ENCODE measurements around the gene MCM3.
A peak's percentile ranks its signal among the peaks of the same experiment; 100 is the strongest.

Gene MCM3

DNA sequence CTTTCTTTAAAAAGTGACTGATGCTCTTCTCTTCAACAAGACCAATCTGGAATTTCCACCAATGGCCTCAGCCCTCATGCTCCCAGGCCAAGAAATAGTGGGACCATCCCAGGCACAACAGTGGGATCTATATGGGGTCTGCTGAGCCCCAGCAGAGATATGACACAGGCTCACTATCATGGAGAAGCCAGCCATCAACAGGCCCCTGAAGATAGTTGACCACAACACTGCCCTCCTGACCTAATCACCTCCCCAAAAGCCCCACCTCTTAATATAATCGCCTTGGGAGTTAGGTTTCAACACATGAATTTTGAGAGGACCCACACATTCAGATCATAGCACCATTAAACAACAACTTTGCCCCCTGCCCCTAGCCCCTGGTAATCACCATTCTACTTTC lies 16.8 kb upstream of the MCM3 start:
- DNase-seq (ENCODE audit: low read depth), result no peak

DNA sequence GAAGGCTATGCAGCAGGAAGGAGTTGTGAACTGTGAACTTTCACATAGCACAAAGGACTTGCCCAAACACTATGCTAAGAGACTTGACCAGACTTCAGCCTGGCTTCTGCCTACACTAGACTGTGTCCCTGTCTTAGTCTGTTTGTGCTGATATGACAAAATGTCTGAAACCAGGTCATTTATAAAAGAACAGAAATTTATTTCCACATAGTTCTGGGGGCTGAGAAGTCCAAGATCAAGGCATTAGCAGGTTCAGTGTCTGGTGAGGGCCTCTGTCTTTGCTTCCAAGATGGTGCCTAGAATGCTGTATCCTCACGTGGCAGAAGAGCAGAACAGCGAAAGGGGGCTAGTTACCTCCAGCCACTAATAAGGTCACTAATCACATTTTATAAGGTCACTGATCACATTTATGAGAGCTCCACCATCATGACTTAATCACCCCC lies 16.0 kb upstream of the MCM3 start:
- no peak for DNase-seq (ENCODE audit: low read depth)

DNA sequence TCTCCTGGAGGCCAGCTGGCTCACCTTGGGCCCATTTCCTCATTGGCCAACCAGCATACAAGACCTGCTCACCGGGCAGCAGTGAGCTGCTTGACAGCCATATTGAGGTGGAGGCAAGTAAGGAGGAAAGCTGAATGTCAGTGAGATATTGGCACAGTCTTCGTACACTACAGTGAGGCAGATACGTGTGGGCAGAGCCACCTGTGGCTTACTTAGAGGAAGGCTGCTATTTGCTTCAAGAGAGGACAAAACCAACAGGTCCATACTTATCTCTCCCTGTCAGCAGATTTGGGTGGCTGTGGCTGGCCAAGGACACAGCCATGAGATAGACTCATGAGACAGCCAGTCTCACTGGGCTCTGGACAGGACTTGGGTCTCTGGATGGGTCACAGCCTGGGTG lies 15.1 kb upstream of the MCM3 start:
- no peak for DNase-seq (ENCODE audit: low read depth)

DNA sequence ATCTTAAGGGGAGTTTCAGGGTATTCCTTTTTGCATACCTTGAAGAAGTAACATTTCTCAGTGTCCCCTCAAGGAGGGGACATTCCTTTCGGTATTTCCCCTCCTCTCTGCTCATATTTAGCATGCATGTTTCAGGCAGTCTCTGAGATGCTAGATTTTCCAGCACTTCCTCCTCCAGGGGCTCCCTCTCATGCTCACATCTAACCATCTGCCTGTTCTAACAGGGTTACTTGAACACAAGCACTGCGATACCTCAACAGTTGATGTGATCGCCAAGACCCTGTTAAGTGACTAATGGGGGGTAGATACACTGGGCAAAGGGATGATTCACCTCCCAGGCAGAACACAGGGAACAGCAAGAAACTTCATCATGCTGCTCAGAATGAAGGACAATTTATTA lies 12.9 kb upstream of the MCM3 start:
- no peak for DNase-seq (ENCODE audit: low read depth)

DNA sequence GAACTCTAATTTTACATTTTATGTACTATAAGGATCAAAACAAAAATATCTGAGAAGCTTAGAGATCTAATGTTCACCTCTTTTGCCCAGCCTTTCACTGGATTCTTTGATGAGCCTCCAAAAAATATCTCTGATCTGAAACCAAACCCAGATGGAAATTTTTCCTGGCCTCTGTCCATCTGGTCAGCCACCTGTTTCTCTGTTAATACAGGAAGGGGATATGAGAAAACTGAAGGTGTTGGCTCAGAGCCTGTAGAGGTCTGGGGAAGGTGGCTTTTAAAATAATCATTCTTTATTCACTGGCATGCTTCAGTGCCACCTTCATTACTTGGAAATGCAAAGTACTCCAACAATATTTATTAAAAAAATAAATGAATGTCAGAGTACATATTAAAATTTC lies 8.5 kb upstream of the MCM3 start:
- no peak for DNase-seq (ENCODE audit: low read depth)

DNA sequence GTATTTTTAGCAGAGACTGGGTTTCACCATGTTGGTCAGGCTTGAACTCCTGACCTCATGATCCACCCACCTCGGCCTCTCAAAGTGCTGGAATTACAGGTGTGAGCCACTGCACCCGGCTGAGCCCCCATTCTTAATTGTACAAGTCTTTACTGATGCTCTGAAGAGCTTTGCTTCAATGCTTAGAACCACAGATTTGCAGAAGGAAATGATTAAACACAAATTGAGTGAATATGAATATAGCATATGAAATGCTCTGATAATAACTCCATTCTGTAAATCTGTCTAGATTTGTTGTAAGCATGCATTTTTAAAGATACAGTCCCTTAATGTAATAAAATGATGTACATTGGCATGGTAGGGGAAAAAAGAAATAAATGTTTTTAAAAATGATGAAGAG lies 4.3 kb upstream of the MCM3 start:
- no peak for DNase-seq (ENCODE audit: low read depth)

DNA sequence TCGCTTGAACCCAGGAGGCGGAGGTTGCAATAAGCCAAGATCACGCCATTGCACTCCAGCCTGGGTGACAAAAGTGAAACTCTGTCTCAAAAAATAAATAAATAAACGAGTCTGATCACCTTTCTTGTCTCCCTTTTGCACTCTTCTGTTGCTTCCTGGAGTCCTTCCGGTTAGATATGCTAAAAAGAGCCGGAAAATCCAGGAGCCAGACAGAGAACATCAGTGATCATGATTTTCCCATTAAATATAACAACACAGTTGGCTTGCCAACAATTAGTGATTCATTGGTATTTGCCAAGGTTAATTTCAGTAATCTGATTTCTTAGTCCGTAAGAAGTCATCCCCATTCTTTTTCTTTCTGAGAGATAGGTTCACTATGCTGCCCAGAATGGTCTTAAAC lies 3.7 kb upstream of the MCM3 start:
- DNase-seq (ENCODE audit: low read depth), result no peak

DNA sequence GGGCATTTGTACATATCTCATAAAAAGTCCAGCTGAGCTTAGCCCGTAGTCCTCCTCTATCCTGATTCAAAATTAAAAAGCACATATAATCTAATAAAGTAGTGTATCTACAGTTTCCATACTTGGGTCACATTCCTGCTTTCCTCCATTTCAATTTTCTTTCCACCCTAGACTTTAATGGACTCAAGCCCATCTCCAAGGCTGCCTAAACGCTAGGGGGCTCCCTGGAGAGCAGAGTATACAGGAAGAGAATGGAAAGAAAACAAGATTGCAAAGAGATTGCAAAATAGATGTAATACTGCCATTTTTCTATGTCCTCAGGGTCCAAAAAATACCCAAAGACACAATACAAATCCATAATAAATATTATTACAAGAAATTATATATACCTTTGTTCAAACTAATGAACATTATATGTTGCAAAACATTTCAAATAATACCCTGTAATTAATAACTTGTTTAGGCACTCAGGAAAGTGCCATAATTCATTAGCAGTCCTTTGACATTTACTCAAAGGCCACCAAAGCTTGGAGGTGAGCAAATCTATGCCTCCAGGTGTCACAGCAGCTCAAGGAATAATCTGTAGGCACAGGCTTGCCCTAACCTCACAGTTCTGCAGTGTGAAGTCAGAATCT lies 2.4 kb upstream of the MCM3 start:
- DNase-seq (ENCODE audit: low read depth), result peak; percentile 87

DNA sequence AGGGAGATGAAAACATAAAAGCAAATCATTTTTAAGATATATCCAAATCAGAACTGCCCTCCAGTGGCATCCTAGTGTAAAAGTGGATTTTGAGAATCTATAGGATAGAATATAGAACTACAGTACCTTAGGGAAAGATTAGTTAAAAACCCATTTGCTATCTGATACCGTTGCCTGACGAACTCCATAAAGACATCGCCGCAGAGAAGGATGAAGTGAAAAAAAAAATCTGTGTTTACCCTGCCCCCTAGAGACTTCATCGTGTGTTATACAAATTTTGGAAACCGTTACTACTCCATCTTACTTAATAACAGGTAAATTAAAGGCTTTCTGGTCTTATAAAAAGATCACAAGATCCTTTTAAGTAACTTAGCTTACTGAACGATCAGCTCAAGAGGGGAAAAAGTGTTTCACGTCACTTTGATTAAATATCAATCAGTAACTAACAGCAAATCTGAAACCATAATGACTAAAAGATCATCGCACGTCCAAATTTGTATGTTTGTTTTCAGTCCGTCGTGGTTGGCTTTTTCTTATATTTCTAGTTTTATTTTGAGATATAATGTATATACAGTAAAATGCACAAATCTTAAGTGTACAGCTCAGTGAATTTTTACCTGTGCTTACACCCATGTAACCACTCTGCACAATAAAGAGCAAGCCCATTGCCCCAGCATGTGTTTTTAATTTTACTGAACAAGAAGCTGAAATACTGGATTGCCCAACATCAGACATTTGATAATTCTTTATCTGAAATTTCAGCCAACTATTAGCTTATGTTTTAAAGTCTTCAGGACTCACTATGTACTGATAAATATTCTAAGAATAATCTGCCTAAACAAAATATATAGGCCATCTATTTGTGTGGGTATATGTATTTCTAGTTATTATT lies 881 bp upstream of the MCM3 start:
- peak; percentile 65 for DNase-seq (ENCODE audit: low read depth)

DNA sequence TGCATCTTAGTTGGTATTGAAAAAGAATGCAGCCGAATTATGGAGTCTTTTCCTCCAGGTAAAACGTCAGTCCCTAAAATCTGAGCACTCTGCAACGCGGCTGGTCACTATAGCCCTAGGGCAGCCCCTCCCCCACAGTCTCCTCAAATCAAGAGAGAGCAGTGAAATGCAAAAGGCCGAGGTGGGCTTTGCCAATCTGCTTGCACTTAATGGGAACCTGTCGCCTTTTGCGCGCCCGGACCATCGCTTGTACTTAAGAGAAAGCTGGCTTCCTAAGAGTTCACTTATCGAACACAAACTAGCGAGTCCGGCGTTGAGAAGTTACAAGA lies 447 bp downstream of the MCM3 start:
- DNase-seq (ENCODE audit: low read depth), result peak; percentile 66

DNA sequence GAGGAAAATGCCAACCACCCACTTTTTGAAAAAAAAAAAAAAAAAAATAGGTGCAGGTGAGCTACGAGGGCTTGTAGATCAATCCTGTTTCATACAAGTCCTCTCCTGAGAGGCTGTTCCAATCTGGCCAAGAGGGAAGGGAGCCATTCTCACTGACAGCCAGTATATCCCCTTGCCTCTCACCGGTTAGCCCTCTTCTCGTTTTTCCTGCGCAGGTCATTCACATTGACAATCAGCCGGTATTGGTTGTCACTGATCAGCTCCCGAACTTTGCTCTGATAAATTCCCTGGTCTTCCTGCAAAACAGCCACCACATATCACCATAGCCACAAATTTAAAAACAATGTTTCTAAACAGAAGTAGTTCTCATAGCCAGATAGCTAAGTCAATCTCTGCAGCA lies 1.4 kb downstream of the MCM3 start:
- no peak for DNase-seq (ENCODE audit: low read depth)

DNA sequence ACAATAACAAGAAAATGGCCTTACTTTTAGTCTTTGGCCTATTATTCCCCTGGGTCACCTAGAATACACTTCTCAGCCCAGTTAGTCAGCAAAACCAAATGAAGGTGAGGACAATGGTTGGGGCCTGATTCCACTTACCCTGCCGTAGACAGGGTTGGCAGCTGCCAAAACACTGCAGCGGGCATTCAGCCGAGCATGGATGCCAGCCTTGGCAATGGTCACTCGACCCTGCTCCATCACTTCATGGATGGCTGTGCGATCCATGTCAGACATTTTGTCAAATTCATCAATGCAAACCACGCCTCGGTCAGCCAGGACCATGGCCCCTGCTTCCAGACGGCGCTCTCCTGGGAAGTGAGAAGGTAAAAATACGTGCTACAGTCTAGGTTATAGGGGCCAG lies 8.4 kb downstream of the MCM3 start:
- no peak for DNase-seq (ENCODE audit: low read depth)

DNA sequence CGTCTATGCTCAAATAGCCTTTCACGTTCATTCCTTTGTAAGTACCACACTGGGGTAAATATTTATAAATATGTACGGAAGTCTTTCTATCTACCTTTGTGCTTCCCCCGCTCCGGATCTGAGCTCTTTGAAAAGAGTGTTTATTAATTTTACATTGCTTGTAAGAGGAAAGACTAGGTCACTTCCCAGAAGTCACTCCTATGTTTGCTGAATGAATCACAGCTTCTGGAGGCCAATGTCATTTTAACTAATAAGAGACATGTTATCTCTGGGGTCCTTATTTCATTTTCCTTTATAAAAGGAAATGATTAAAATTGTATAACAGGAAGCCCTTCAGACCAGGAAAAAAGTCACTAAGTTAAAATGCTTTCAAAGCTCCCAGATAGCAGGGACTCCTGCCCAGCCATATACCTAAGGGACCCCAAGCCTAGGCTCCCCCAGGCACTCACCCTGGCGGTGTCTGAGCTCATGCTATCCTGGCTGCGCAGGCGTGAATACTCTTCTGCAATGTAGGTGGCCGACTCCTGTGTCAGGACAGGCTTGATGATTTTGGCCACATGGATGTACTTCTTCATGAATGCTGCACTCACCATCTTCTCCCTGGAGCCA lies 12.6 kb downstream of the MCM3 start:
- DNase-seq (ENCODE audit: low read depth), result no peak

DNA sequence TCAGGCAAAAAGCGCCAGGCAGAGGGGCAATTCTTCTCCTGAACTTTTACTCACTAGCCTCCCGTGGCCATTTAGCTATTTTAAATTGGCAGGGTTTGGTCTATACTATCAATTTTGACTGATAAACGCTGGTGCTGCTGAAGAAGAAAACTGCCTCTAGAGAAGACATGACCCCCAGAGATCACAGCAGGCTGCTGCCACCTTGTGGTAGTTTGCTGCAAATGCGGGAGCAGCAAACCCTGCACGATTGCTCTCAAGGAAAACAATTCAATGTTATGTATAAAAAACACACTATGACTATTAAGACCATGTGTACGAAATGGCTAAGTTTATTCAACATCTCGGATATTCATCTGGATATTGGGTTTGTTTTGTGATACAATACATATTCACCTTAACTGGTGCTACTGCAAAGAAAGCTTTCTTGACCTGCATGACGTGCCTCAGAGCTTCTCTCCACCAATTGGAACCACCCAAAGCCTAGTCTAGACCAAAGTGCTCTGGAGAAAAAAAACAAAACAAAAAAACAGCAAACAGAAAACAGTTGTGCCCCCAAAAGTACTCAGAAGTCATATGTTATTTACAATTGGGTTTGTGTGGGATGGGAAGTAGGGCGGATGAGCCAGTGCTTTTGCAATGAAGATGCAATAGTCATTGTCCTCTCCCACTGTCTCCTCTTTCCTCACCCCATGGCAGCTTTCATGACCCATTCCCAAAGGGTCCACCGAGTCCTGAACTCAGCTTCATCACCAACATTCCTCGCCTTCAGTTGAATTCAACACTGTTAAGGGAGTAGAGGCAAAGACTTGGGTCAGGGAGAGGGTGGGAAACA lies 20.6 kb downstream of the MCM3 start:
- peak; percentile 76 for DNase-seq (ENCODE audit: low read depth)

DNA sequence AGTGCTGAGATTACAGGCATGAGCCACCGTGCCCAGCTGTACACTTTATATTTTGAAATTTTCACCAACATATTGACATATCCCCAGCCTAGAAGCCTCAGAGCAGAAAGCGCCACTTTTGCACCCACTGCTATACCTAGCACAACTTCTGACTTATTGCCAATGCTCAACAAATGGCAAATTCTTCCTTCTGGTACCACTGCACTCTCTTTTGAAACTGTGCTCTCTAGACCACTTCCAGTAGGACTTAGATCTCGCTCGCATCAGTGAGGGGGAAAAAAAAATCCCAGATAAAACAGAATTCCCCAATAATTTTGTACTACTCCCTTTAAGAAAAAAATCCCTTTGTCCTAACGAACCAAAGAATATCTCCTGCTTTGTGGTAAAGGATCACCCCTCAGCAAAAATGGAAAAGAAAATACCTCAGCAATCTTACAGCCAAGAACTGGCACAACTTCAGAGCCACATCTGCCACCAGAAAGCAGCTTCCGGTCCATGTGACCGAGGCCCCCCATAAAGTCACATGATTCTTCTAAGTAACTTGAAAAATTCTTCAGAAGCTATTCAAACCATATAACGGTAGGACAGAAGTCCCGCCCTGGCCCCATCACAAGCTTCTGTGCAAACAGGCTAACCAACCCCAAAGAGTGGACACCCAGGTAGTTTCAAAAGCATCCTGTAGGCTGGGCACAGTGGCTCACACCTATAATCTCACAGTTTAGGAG lies 21.8 kb downstream of the MCM3 start:
- no peak for DNase-seq (ENCODE audit: low read depth)

DNA sequence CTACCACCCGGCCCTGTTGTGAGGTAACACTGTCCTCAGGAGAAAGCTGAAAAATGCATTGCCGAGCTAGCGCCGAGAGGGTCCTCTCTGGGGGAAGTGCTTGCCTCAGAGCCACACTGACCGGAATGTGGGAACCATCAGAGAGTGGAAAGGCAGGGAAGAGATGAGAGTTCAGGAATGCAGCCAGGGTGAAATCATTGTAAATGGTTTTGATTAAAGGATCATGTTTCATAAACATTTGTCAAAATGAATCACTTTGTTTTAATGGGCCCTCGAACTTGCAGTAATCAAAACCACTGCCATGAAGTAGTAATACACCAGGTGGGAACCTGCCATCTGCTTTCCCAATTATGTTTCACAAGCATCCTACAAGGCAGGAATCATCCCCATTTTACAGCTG lies 23.3 kb downstream of the MCM3 start:
- DNase-seq (ENCODE audit: low read depth), result peak; percentile 78

DNA sequence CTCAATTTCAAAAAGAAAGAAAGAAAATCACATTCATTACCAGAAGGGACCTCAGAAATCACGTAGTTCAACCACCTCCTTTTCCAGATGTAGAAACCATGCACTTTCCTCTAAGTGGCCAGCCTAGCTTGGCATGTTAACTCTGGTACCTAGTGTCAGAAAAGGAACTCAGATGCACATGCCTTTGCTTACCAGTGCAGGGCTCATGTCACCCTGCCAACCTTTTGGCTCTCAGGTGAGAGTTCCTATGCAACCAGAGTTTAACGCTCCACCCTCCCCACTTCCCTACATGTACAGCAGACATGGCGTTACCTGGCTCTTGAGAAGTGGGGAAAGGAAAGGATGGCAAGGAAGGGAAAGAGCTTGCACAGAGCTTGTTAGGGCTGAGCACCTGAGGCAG lies 23.9 kb downstream of the MCM3 start:
- DNase-seq (ENCODE audit: low read depth), result no peak

DNA sequence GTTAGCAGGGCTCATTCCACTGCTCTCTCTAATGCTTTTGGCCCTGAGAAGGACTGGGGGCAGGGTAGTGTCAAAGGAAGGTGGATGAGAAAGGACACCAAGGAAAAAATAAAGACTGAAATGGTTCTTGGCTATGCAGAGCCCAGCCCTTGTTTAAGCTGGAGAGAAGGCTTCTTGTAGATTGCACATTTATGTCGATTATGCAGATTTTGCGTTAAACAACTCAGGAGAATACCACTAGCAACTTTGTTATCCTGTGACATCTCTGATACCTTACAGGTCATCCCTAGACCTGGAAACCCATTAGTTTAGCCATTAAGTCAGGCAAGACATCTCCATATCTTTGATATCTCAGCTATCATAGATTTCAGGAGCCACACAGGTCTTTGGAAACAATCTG lies 29.1 kb downstream of the MCM3 start:
- no peak for DNase-seq (ENCODE audit: low read depth)

DNA sequence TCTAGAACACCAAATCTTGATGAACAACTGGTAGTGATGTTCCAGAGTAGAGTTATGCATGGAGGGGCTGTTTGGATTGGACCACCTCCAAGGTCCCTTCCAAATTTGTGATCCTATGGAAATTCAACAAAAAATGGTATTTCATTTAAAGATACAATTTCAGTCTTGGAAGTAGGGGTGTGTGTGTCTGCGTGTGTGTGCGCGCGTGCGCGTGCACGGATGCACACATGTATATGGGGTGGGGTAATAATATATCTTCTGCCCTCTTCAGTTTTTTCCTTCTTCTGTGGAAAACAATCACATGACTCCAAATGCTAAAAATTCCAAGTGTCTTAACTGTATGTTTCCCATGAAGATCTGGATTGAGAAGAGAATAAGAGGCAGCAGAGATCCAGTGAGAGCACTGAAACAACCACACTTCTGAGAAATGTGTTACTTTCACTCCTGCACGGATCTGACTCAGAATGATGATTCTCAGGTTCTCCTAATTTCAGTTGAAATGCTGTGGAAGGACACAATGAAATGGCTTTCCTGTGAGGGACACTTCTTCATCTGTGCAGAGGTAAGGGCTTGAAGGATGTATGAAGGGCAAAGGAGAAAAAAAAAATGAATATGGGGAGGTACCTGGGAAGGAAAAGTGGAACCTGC lies 29.7 kb downstream of the MCM3 start:
- no peak for DNase-seq (ENCODE audit: low read depth)

DNA sequence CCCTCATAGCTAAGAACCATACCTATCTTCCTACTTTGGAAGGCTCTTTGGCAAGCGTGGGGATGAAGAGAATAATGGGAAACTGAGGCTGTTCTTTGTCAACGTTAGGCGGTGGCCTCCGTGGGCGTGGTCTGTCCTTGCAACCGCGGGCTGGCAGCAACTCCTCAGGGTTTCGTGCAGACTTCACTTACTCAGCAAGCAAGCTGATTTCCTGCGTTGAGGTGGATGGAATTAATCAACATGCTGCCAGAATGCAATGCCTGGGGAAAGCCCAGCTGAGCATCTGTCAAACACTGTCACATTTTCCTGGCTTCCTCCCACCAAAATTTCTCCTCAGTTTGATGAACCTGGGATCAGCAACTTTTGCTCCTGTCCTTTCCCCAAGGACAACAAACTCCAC lies 31.0 kb downstream of the MCM3 start:
- DNase-seq (ENCODE audit: low read depth), result peak; percentile 25

DNA sequence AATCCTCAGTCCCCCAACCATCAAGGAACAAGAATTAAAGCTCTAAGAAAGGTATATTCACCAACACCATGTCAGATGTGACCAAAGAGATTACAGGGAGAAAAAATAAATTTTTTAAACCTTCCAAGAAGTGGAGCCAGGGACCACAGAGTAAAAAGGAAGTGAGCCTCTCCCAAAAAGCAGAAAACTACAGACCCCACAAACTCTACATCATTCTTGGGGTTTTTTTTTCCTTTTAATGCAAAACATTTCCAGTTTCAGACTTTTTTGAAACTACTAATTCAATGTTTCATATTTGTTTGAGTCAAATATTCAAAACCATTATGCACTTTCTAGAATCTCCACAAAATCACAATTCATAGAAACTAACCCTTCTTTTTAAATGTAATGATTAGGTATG lies 33.4 kb downstream of the MCM3 start:
- DNase-seq (ENCODE audit: low read depth), result no peak
